IMR-90 (cell line): ENCODE results near the gene ADAMTS14. TPM values are rescaled to one million over a fixed set of nuclear protein-coding genes. Genes with fewer than 3 reads are reported as not detected.

Experiments used
- ATAC-seq: fragments of 200-7000 bp; cut with Tn5 transposase; 2 replicates; pipeline ENCODE4 v1.9.1; 2020; ENCODE audit warnings: low read depth, mild to moderate bottlenecking, moderate library complexity
- BruUV-seq: library from RNA; stranded (reverse); fragments of 400-500 nt; replicated peaks from 2 replicates; lab custom pipeline; 2021; lab: Mats Ljungman, UMichigan
- CTCF ChIA-PET: fragments of 300-600 bp; formaldehyde crosslinking; extraction: SDS; loops from one replicate; lab custom pipeline; 2021; ENCODE audit warnings: antibody characterized with exemption; lab: Yijun Ruan, JAX
- POLR2A ChIA-PET: fragments of 300-600 bp; sonication (Branson Sonifier 250); formaldehyde crosslinking; loops from one replicate; lab custom pipeline; 2022; ENCODE audit warnings: antibody characterized with exemption; ENCODE audit not compliant: unreplicated experiment; lab: Charles Lee
- DNase-seq: peaks from one replicate; pipeline ENCODE4 v3.0.0; 2013
- H2AFZ ChIP-seq: replicated peaks from 2 replicates; pipeline ENCODE3; 2013; ENCODE audit warnings: low read length, mild to moderate bottlenecking; ENCODE audit not compliant: poor library complexity
- H2AK5ac ChIP-seq: 2 replicates; pipeline ENCODE4 v1.6.1; 2013; ENCODE audit warnings: low read depth, low read length, inconsistent platforms
- H2AK9ac ChIP-seq: replicated peaks from 2 replicates; pipeline ENCODE3; 2013; ENCODE audit warnings: mild to moderate bottlenecking, low read depth, low read length, moderate library complexity; ENCODE audit not compliant: poor library complexity
- H2BK120ac ChIP-seq: 2 replicates; pipeline ENCODE4 v1.6.1; 2013; ENCODE audit warnings: low read depth, low read length, inconsistent platforms
- H2BK15ac ChIP-seq: 3 replicates; pipeline ENCODE4 v1.6.1; 2013; ENCODE audit warnings: low read depth, low read length, inconsistent platforms
- H2BK20ac ChIP-seq: 2 replicates; pipeline ENCODE4 v1.6.1; 2013; ENCODE audit warnings: low read depth, mild to moderate bottlenecking, inconsistent platforms, low read length, moderate library complexity
- H2BK5ac ChIP-seq: 2 replicates; pipeline ENCODE4 v1.6.1; 2013; ENCODE audit warnings: mild to moderate bottlenecking, low read depth, low read length, inconsistent platforms; ENCODE audit not compliant: poor library complexity, severe bottlenecking
- H3K14ac ChIP-seq: replicated peaks from 2 replicates; pipeline ENCODE4 v1.6.1; 2013; ENCODE audit warnings: low read depth, low read length, inconsistent platforms
- H3K18ac ChIP-seq: 2 replicates; pipeline ENCODE4 v1.6.1; 2013; ENCODE audit warnings: low read depth, low read length, control low read depth
- H3K23ac ChIP-seq: 2 replicates; pipeline ENCODE4 v1.6.1; 2013; ENCODE audit warnings: low read depth, low read length, inconsistent platforms
- H3K27ac ChIP-seq: 2 replicates; pipeline ENCODE4 v1.5.1; 2013; ENCODE audit warnings: mild to moderate bottlenecking, control low read depth, low read length; ENCODE audit not compliant: insufficient read depth
- H3K27me3 ChIP-seq: 2 replicates; pipeline ENCODE4 v1.6.1; 2013; ENCODE audit warnings: low read length; ENCODE audit not compliant: control insufficient read depth, insufficient read depth
- H3K36me3 ChIP-seq: 2 replicates; pipeline ENCODE4 v1.6.1; 2013; ENCODE audit warnings: low read length, mixed read lengths; ENCODE audit not compliant: control insufficient read depth, insufficient read depth
- H3K4ac ChIP-seq: 2 replicates; pipeline ENCODE4 v1.6.1; 2013; ENCODE audit warnings: low read depth, low read length, inconsistent platforms
- H3K4me1 ChIP-seq: 2 replicates; pipeline ENCODE4 v1.6.1; 2013; ENCODE audit warnings: low read length, mixed read lengths; ENCODE audit not compliant: control insufficient read depth, insufficient read depth
- H3K4me2 ChIP-seq: 2 replicates; pipeline ENCODE4 v1.6.1; 2013; ENCODE audit warnings: low read depth, mild to moderate bottlenecking, control low read depth, low read length, moderate library complexity
- H3K4me3 ChIP-seq: 2 replicates; pipeline ENCODE4 v1.5.1; 2013; ENCODE audit warnings: low read depth, mild to moderate bottlenecking, control low read depth, low read length, moderate library complexity; ENCODE audit not compliant: insufficient read depth
- H3K56ac ChIP-seq: 2 replicates; pipeline ENCODE4 v1.6.1; 2013; ENCODE audit warnings: low read length, inconsistent platforms; ENCODE audit not compliant: insufficient read depth; ENCODE audit errors: extremely low read depth
- H3K79me1 ChIP-seq, 2 experiments: 2 replicates each; pipeline ENCODE4 v1.6.1; 2013; ENCODE audit warnings: low read length in 2 of 2, inconsistent platforms in 1 of 2, low read depth in 1 of 2
- H3K9ac ChIP-seq: 2 replicates; pipeline ENCODE4 v1.6.1; 2013; ENCODE audit warnings: low read depth, low read length, control low read depth
- H3K9me1 ChIP-seq: 2 replicates; pipeline ENCODE4 v1.6.1; 2013; ENCODE audit warnings: low read length, inconsistent platforms; ENCODE audit not compliant: insufficient read depth
- H3K9me3 ChIP-seq: 2 replicates; pipeline ENCODE4 v1.6.1; 2013; ENCODE audit warnings: low read length; ENCODE audit not compliant: control insufficient read depth, insufficient read depth
- H4K20me1 ChIP-seq: 2 replicates; pipeline ENCODE4 v1.6.1; 2013; ENCODE audit warnings: low read length, inconsistent platforms; ENCODE audit not compliant: insufficient read depth
- H4K5ac ChIP-seq: 2 replicates; pipeline ENCODE4 v1.6.1; 2013; ENCODE audit warnings: mild to moderate bottlenecking, low read depth, low read length, control low read depth
- H4K8ac ChIP-seq, 2 experiments: 2 replicates each; pipeline ENCODE4 v1.6.1; 2013; ENCODE audit warnings: low read depth in 2 of 2, low read length in 2 of 2, control low read depth in 1 of 2, inconsistent platforms in 1 of 2
- H4K91ac ChIP-seq: 2 replicates; pipeline ENCODE4 v1.6.1; 2013; ENCODE audit warnings: low read depth, low read length, inconsistent platforms; ENCODE audit not compliant: insufficient read depth
- BHLHE40 ChIP-seq: fragments of 150-350 bp; IDR thresholded peaks from 2 replicates; pipeline ENCODE4 v1.6.1; 2016; ENCODE audit warnings: mild to moderate bottlenecking, low read depth, low read length
- CTCF ChIP-seq: conservative IDR thresholded peaks from 2 replicates; pipeline ENCODE4 v1.5.1; 2012; ENCODE audit warnings: mild to moderate bottlenecking, low read depth, low read length, improper control_type of control experiment
- ELK1 ChIP-seq: fragments of 150-350 bp; IDR thresholded peaks from 2 replicates; pipeline ENCODE4 v1.6.1; 2016; ENCODE audit warnings: low read depth, mild to moderate bottlenecking, low read length, moderate library complexity, borderline replicate concordance
- MXI1 ChIP-seq: IDR thresholded peaks from 2 replicates; pipeline ENCODE4 v1.6.1; 2012; ENCODE audit warnings: low read depth, mild to moderate bottlenecking, low read length, moderate library complexity, borderline replicate concordance
- POLR2A ChIP-seq: IDR thresholded peaks from 2 replicates; pipeline ENCODE4 v1.6.1; 2012; ENCODE audit warnings: mild to moderate bottlenecking, low read depth, low read length
- SMC3 ChIP-seq: fragments of 150-350 bp; IDR thresholded peaks from 2 replicates; pipeline ENCODE4 v1.6.1; 2016; ENCODE audit warnings: low read depth, mild to moderate bottlenecking, antibody characterized with exemption, low read length, moderate library complexity
- WGBS, 2 experiments: methylation state at CpG; one replicate each; pipeline versions ENCODE4 v1.1.5 to v1.1.7; 2013; ENCODE audit warnings: missing lambda C conversion rate in 2 of 2; ENCODE audit not compliant: insufficient read length in 1 of 2; ENCODE audit errors: extremely low coverage in 2 of 2; 5-methylcytosine and 5-hydroxymethylcytosine counted together
- dilution Hi-C: fragments of 300-500 bp; cut with HindIII; formaldehyde crosslinking; loops from one replicate; pipeline ENCODE4 v1.14.3; 2018; ENCODE audit warnings: low sequenced_read_pairs; ENCODE audit not compliant: unreplicated experiment
- in situ Hi-C: fragments of 300-500 bp; cut with MboI; formaldehyde crosslinking; loops from 3 replicates; pipeline ENCODE4 v1.14.3; 2019; ENCODE audit warnings: low sequenced_read_pairs, inconsistent platforms, mixed read lengths
- intact Hi-C: fragments of 100-400 bp; cut with micrococcal nuclease; formaldehyde crosslinking; loops from 2 replicates; pipeline ENCODE4 v1.10.0; 2022
- polyA plus RNA-seq, 3 experiments: library from polyadenylated mRNA; depleted of rRNA; stranded (reverse); fragments of >200 nt; gene quantifications; 2 replicates each; pipeline ENCODE4 v1.2.3, GENCODE V29; 2012; ENCODE audit warnings: low replicate concordance in 1 of 3
- total RNA-seq: library from RNA; depleted of rRNA; stranded (reverse); fragments of >200 nt; gene quantifications from 2 replicates; pipeline ENCODE4 v1.2.3, GENCODE V29; 2012

Gene ADAMTS14
- total and polyA plus RNA-seq, 2 of the 4 experiments (the other 2 are of a cell fraction) = under 0.01 to 0.31 TPM

DNA sequence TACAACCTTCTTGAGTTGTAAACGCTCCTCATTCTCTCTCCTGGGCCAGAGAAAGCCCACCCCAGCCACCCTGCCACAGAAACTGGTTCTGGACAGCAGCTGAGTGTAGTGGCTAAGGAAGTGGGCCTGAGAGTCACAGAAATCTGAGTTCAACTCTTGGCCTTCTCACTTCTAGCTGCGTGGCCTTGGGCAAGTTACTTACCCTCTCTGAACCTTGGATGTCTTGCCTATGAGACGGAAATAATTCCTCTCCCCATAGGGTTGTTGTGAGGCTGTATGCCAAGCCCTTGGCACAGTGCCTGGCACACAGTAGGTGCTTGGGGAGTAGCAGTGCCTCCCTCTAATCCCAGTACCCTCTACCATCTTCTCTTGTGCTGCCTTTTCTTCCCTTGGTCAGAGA is 51.5 kb downstream of the ADAMTS14 start:
- H2BK20ac ChIP-seq = no peak overlapping the region
- no peak for TF ChIP-seq POLR2A
- TF ChIP-seq CTCF = no peak
- TF ChIP-seq ELK1 = no peak
- no peak for TF ChIP-seq SMC3
- TF ChIP-seq BHLHE40 = no peak
- TF ChIP-seq MXI1 = no peak
- H4K91ac ChIP-seq = no peak overlapping the region
- H4K8ac ChIP-seq = no peak overlapping the region
- dilution Hi-C loops (no loop called here), in situ Hi-C loops (no loop called here), intact Hi-C loops (no loop called here)
- no TSS peak for BruUV-seq
- WGBS, 2 experiments = no CpG with 5 or more reads among the region's 3 CpGs
- ATAC-seq (no peak), DNase-seq (no peak)
- no peak overlapping the region for H4K5ac ChIP-seq
- POLR2A ChIA-PET = no interaction called here
- no peak overlapping the region for H3K14ac ChIP-seq
- no peak overlapping the region for H2AK9ac ChIP-seq
- H3K36me3 ChIP-seq = no peaks in the 10 kb centered on the region
- no peak overlapping the region for H2AK5ac ChIP-seq
- no peak overlapping the region for H2BK120ac ChIP-seq
- H3K4me2 ChIP-seq = no peak overlapping the region
- H2BK15ac ChIP-seq = no peak overlapping the region
- H3K27me3 ChIP-seq = peaks cover 10% of the 10 kb centered on the region
- H4K20me1 ChIP-seq = no peaks in the 10 kb centered on the region
- no peak overlapping the region for H3K56ac ChIP-seq
- H3K4ac ChIP-seq = no peak overlapping the region
- no peak overlapping the region for H3K27ac ChIP-seq
- no peak overlapping the region for H3K9ac ChIP-seq
- no peak overlapping the region for H3K18ac ChIP-seq
- CTCF ChIA-PET = no interaction called here
- H3K9me3 ChIP-seq = no peaks in the 10 kb centered on the region; the same call in 1 of the 2 replicates
- H2AFZ ChIP-seq = no peak overlapping the region
- no peak overlapping the region for H3K4me3 ChIP-seq
- H3K23ac ChIP-seq = no peak overlapping the region
- H2BK5ac ChIP-seq = no peak overlapping the region
- no peaks in the 10 kb centered on the region for H3K79me1 ChIP-seq
- H3K4me1 ChIP-seq = peaks cover 2% of the 10 kb centered on the region; the same call in 1 of the 2 replicates
- 0 out of 2 replicates have a peak, but pooled peaks cover 3% of the 10 kb centered on the region for H3K9me1 ChIP-seq
